GOT3 (cell line): ENCODE measurements around the gene SLC49A3.
"Not testable (repeated sequence)": the region's sequence is repeated elsewhere in the genome, so short reads cannot be mapped to it uniquely, and the experiment has no call there.

Source experiments
- DNase-seq: peaks from one replicate; lab custom pipeline; 2025; ENCODE audit warnings: mixed read lengths; lab: John Stamatoyannopoulos, UW

The SLC49A3 gene

GRCh38 chr4:688854-689681 lies at the start of gene SLC49A3:
TSS of gene SLC49A3 (minus strand) at chr4:689151. CDS start at chr4:689127, 24 bp downstream.
- DNase-seq: no peak

GRCh38 chr4:736561-736960 lies 47.6 kb upstream of the SLC49A3 start:
- DNase-seq: not testable (repeated sequence)

DNA sequence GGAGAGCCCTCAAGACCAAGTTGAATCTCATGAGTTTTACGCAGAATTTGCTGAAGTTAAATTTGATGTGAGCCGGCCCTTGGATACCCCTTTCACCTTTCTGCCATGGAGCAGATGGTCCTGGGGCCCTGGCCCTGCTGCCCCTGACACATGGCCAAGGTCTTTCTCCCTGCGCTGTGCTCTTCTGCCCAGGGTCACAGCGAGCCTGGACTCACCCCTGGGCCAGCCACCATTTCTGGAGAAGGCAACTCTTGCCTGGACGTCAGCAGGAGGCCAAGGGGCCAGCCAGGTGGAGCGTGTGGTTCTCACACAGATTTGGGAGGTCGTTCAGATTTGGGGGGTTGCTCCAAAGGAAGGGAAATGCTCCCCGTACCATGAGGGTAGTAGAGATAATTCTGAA lies 46.6 kb upstream of the SLC49A3 start:
- DNase-seq: no peak

DNA sequence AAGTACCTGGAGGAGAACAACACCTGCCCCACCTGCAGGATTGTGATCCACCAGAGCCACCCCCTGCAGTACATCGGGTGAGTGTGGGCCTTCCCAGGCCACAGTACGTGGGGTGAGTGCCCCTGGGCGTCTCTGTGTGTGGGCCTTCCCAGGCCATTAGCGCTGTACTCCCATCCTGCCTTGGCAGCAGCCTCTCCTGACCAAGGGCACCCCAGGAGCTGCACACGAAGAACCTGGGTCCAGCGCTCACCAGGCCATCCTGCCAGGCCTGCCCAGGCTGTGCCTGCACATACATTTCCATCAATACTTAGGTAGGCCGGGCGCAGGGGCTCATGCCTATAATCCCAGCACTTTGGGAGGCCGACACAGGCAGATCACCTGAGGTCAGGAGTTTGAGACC lies 46.0 kb upstream of the SLC49A3 start:
- no peak for DNase-seq

DNA sequence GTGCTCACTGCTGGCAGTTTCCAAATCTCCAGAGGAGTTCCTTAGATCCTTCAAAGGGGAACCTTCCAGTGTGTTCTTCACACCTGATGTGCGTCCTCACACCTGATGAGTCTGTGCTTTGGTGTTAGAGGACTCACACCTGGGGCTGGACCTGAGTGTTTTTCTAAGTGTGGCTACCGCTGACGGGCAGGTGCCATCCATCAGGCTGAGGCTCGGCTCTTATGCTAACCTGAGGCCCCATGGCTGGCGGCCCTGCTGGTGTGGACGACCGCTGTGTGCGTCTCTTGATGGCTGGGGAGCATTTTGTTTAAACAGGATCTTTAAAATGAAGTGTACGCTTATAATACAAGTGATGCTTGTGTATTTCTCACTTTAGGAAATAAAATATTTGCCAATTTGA lies 45.1 kb upstream of the SLC49A3 start:
- DNase-seq: no peak

GRCh38 chr4:733631-733980 lies 44.7 kb upstream of the SLC49A3 start:
- no peak for DNase-seq

GRCh38 chr4:732911-733630 lies 44.1 kb upstream of the SLC49A3 start:
- no peak for DNase-seq

- DNase-seq: no peak
Measured at GRCh38 chr4:732486-732885, 43.5 kb upstream of the SLC49A3 start.

- not testable (repeated sequence) for DNase-seq
Measured at GRCh38 chr4:731954-732353, 43.0 kb upstream of the SLC49A3 start.

- not testable (repeated sequence) for DNase-seq
Measured at GRCh38 chr4:730946-731904, 42.3 kb upstream of the SLC49A3 start.

DNA sequence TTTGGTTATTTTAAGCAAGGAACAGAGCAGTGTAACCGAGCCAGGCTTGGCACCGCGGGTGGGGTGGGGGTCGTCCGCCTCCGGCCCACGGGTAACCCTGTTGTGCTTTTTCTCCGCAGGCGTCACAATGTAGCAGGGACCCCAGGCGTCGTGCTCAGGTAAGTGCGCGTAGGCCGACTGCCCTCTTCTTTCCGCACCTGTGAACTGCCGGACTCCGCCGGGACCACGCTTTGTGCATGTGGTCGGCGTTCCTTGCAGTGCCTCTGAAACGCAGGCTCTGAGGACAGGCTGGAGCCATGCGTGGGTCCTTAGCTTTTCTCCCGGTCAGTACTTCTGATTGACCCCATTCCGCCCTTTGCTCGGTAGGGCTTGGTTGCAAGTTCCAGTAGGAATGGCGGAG lies 41.6 kb upstream of the SLC49A3 start:
- no peak for DNase-seq

GRCh38 chr4:729336-730315 lies 40.7 kb upstream of the SLC49A3 start:
- DNase-seq: no peak

- DNase-seq: no peak
Measured at GRCh38 chr4:727576-727975, 38.6 kb upstream of the SLC49A3 start.

DNA sequence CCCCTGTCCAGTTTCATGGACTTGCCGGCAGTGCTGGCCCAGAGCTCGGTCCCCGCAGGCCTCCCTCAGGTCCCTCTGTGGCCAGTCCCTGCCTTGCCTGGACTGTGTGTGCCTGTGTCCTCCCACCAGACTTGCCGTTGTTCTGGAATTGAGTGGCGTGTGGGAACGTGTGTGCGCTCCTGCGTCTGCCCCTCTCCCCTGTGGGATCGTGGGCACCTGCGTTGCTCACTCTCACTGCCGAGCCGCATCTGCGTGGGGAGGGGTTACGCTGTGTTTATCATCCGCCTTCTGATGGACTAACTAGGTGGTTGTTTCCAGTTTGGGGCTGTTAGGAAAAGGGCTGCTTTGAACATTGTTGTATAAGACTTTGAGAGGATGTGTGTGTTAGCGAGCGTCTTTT lies 37.9 kb upstream of the SLC49A3 start:
- DNase-seq: no peak

- DNase-seq: no peak
Measured at GRCh38 chr4:726235-726787, 37.4 kb upstream of the SLC49A3 start.

DNA sequence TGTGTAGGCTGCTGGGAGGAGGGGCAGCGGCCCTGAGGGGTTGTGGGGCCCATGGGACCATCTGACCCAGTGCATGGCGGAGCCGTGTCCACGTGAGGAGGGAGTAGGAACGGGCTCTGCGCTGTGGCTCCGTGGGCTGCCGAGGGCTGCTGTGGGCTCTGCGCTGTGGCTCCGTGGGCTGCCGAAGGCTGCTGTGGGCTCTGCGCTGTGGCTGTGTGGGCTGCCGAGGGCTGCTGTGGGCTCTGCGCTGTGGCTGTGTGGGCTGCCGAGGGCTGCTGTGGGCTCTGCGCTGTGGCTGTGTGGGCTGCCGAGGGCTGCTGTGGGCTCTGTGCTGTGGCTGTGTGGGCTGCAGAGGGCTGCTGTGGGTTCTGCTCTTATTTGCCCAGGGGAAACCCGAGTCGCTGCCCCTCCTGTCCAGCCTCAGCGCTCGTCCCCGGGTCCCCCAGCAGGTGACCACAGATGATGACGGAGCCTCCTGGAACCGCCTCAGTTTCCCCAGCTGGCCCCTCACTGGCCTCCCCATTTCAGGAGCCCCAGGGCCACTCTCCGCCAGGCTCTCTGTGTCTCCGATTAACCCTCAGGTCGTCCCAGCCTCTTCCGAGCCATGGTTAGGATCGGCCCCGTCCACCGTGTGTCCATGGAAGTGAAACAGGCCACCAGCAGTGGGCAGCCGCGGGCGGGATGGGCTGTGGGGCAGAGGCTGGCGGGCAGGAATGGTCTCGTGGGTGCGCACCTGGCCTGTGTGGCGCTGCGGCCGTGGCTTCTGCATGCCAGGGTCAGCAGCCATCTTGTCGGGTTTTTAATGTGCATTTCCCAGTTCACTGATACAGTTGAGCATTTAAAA lies 36.7 kb upstream of the SLC49A3 start:
- DNase-seq: no peak

DNA sequence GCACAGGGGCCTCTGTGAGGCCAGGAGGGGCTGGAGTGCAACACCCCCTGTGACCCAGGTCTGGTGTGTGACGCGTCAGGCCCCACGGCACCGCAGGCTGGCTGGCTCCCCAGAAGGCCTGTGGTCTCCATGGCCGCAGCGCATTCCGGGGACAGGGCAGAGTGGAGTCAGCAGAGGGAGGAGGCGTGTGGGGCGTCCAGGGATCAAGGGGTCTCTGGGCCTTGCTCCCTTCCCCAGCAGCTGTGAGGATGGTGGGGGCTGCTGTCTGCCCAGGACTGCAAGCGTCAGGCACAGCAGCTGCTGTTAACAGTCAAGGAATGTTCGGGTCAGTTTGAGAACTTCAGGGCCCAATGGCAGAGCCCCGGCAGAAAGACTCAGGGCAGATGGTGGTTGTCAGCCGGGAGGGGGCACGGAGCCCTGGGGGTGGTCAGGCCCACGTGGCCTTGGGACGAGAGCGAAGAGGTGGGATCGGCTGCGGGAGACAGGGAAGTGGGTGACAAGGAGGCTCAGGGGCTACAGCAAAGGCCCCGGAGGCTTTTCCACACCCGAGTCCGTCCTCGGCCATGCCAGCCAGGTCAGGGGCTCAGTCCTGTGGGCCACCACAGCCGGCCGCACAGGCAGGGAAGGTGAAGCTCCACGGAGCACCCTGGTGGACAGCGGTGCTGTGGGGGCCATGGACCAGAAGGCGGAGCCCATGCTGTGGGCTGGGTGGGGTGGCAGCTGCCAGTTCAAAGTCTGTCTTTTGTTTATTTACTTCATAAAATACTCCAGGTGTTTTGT lies 35.0 kb upstream of the SLC49A3 start:
- no peak for DNase-seq

DNA sequence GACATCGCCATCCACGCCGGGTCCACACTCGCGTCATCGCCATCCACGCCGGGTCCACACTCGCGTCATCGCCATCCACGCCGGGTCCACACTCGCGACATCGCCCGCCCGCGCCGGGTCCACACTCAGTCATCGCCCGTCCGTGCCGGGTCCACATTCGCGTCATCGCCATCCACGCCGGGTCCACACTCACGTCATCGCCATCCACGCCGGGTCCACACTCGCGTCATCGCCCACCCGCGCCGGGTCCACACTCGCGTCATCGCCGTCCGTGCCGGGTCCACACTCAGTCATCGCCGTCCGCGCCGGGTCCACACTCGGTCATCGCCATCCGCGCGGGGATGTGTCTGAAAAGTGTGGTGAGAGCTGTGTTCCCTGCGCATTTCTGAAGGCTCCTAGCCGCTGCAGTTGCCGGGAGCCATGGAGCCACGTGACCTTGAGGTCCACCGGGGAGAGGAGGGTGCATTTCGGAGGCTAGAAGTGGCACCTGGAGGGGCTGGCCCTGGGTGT lies 34.0 kb upstream of the SLC49A3 start:
- no peak for DNase-seq
